NCI-H2196 treated with DMSO at 0.1 percent for 48 hours (cell line): Measurements from ENCODE around the gene GFOD1.
"Not testable (repeated sequence)": the region's sequence is repeated elsewhere in the genome, so short reads cannot be mapped to it uniquely, and the experiment has no call there.

ENCODE experiments used
- DNase-seq: peaks from one replicate; lab custom pipeline; 2025; ENCODE audit not compliant: unreplicated experiment; lab: John Stamatoyannopoulos, UW

Gene GFOD1

DNA sequence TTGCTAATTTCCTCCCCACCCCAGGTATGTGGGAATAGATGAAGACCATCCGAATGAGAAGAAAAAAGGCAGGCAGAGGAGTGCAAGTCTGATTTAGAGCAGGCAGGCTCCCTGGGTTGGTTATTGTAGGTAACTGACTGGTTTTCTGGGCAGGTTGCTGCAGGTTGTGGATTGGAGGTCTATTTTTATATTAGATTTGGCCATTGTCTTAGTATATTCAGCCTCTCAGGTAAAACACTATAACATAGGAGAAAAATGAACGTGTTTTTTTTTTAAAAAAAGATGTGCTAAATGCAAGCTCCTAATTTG lies 158.6 kb downstream of the GFOD1 start:
- DNase-seq, result no peak

- DNase-seq, result peak; percentile 77
These were observed 159.1 kb downstream of the GFOD1 start, which contains the start of gene TBC1D7 for GRCh38 chr6:13328076-13328874. TBC1D7 (minus strand) TSS chr6:13328537; CDS start chr6:13326898, 1,639 bp downstream.

DNA sequence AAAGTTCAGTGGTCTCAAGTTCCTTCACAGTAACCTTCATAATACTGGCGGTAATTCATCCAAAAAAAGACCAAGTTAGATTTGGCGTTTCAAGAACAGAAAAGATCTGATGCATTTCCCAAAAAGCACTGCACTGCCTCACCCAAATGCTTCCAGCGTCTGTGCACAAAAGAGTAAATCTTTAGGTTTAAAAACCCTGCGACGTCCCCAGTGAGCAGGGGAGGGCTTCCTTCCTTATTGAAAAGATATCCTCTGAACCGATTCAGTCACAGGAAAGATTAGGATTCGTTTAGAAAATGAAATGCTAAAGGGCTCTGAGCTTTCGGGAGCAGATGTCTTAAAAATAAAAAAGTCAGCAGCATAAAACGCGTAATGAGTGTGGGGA lies 159.7 kb downstream of the GFOD1 start:
- DNase-seq, result no peak

DNA sequence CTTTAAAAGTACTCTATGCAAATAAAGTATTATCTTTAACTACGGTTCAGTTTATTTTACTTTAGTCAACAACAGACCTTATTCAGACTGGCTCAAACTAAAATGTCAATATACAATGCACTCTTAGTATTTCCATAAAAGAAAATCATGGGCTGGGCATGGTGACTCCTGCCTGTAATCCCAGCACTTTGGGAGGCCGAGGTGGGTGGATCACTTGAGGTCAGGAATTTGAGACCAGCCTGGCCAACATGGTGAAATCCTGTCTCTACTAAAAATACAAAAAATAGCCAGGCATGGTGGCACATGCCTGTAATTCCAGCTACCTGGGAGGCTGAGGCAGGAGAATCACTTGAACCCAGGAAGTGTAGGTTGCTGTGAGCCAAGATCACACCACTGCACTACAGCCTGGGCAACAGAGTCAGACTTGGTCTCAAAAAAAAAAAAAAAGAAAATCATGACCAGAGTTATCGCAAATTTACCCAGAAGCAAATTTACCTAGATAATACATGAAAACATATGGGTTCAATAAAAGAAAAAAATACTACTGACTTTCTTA lies 161.3 kb downstream of the GFOD1 start:
- DNase-seq, result not testable (repeated sequence)

GRCh38 chr6:13319891-13320564 lies 167.4 kb downstream of the GFOD1 start:
- no peak for DNase-seq

DNA sequence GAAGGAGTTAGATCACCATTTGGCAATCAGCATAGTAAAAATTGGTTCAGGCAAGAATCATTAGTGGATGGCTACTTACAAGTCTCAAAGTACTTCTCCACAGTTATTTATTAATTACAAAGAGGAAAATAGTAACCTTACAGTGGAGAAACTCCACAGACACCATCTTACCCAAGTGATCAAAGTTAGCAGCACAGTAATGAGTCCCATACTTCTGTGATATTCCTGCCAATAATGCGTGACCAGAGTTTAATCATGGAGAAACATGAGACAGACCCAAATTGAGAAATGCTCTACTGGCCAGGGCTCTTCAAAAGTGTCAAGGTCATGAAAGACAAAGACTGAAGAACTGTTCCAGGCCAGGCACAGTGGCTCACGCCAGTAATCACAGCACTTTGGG lies 168.6 kb downstream of the GFOD1 start:
- DNase-seq, result no peak

DNA sequence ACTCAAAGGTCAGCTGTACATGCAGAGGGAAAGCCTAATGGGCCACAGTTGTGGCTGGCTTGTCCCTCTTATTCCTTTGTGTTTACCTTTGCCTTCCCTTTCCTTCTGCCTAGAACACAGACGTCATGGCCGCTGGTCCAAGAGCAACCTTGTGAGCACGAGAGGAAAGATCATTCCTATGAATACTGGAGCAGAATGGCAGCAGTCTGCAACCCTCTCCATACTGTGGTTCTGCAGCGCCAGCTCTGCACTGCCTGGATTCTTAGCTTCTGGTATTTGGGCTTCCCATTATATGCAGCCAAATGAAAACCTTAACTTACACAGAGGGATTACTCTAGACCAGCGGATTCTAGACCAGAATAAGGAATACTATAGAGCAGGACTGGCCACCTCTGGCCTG lies 171.5 kb downstream of the GFOD1 start:
- no peak for DNase-seq

DNA sequence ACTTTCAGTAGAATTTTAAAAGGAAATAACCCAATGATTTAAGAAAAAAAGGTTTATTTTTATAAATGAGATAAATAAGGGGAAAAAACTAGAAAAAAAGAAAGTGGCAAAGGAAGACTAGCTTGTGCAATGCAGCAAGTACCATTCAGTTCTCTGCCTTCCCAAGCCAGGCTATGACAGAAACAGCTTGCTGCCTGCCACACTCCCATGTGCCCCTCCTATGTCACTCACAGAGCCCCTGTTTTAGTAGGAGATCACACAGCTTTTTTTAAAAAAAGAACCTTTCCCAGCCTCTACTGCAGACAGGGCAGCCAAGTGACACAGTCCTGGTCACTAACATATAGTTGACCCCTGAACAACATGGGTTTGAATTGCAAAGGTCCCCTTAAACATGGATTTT lies 172.6 kb downstream of the GFOD1 start:
- DNase-seq, result no peak

- DNase-seq, result no peak
These were observed 176.2 kb downstream of the GFOD1 start for GRCh38 chr6:13311155-13311554.

- DNase-seq, result no peak
These were observed 179.1 kb downstream of the GFOD1 start for GRCh38 chr6:13308332-13308731.
